ENCODE measurements around the gene SGCA. TPM values are rescaled to one million over a fixed set of nuclear protein-coding genes. Genes with fewer than 3 reads are reported as not detected.

SGCA gene
- total and polyA plus RNA-seq, 9 of the 15 experiments (the other 6 are each of a cell fraction or from before 2014, with no cell fraction given), result not detected

DNA sequence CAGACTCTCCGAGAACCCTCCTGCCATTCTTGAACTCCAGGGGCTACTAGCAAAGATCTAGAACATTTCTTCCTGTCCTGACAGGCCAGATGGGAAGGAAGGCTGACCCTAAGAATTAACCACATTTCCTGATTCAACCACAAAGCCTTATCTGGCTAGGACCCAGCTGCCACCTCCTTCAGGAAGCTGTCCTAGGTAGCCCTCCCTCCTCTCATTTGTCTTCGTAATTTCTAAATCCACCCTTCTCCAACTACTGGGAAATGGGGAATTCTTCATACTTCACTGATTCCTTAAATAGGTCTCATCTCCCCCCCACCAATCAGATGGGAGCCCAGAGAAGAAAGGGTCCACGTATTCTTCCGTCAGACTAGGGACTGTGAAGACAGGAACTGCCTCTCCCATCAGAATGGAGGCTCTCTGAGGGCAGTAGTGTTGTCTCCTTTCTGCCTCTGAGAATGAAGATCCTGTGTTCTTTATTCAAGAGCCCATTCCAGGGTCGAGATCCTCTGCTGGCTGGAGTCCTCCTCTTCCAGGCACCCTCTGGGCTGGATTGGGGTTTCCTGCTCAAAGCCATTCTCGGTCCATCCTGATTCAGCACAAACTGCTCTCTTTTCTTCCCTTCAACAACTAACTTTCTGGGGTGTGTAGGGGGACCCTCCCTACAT, 38.0 kb upstream of the SGCA start:
- H3K9me3 ChIP-seq (replicated peaks; ENCODE audit: control insufficient read depth, insufficient read depth, low read depth, low read length), result peaks cover 4% of the 10 kb centered on the region; the same call in 1 of the 2 replicates
- H3K9ac ChIP-seq (ENCODE audit: insufficient read depth in 1 of 2, low read depth in 2 of 2, low read length in 2 of 2), result no peak overlapping the region
- H3K4me2 ChIP-seq (ENCODE audit: insufficient read depth, low read length), result no peak overlapping the region
- no peaks in the 10 kb centered on the region for H3K9me1 ChIP-seq (ENCODE audit: control insufficient read depth, insufficient read depth, low read length)
- CTCF ChIA-PET (ENCODE audit: low intra/inter-chr PET ratio), result no interaction called here
- FAIRE-seq (peak; percentile 89), DNase-seq (ENCODE audit: extremely low read depth in 1 of 4, low spot score in 3 of 4) (peak in 1 of 4 experiments; percentile 49), ATAC-seq (peak; percentile 57; the same call in 1 of the 3 replicates)
- peaks cover 8% of the 10 kb centered on the region; the same call in 1 of the 2 replicates for H4K20me1 ChIP-seq (replicated peaks; ENCODE audit: control insufficient read depth, insufficient read depth, low read length)
- H3K4me3 ChIP-seq, result no peak overlapping the region
- H2AFZ ChIP-seq (ENCODE audit: low read depth, low read length), result no peak overlapping the region
- H3K4me1 ChIP-seq (replicated peaks in 1 of 2; ENCODE audit: control insufficient read depth in 2 of 2, insufficient read depth in 2 of 2, low read length in 2 of 2), result peaks cover 8 to 18% of the 10 kb centered on the region in 2 experiments
- intact Hi-C loops (cut with micrococcal nuclease) (no loop called here), in situ Hi-C loops (cut with MboI) (no loop called here)
- 23% methylated on average over 5 of the region's 6 CpGs for WGBS (ENCODE audit: insufficient coverage, low coverage, missing lambda C conversion rate)
- no peaks in the 10 kb centered on the region for H3K79me2 ChIP-seq (ENCODE audit: control insufficient read depth, insufficient read depth, low read length)
- no peak overlapping the region for H3K27ac ChIP-seq (ENCODE audit: extremely low read depth, low read depth, low read length)
- POLR2A ChIA-PET, result interaction anchor here (0.5 to 2.3 kb wide), 4 partner anchors 9 to 19 kb away, joined by 3 to 9 read pairs (median 6); no protein-coding TSS in a partner anchor
- no TSS peak for BruUV-seq (replicated peaks)
- H3K27me3 ChIP-seq (ENCODE audit: control insufficient read depth in 2 of 2, insufficient read depth in 2 of 2, low read length in 2 of 2), result peaks cover 7 to 29% of the 10 kb centered on the region in 2 experiments; a peak in 3 of 5 replicates
- no peaks in the 10 kb centered on the region for H3K36me3 ChIP-seq (ENCODE audit: control insufficient read depth, insufficient read depth, low read length)
- TF ChIP-seq HCFC1 (IDR thresholded peaks at IDR 0.05; ENCODE audit: low read depth, low read length) (no peak), RCOR1 (IDR thresholded peaks at IDR 0.05; ENCODE audit: borderline replicate concordance in 1 of 2, low read depth in 2 of 2, low read length in 2 of 2) (peak in 1 of 2 experiments; percentile 15; a peak in 1 of 4 replicates), CBX3 (IDR thresholded peaks at IDR 0.05; ENCODE audit: borderline replicate concordance in 1 of 2, low read length in 2 of 2) (0 out of 3 replicates have a peak, but pooled peaks of 1 of the 2 experiments have one; percentile 15), ZNF436 (CRISPR knock-in tag; IDR thresholded peaks at IDR 0.05) (no peak), TCFL5 (CRISPR knock-in tag; conservative IDR thresholded peaks at IDR 0.05) (no peak), ZFP36 (IDR thresholded peaks at IDR 0.05; ENCODE audit: low read depth, low read length, partially characterized antibody) (peak; percentile 91), TCF3 (CRISPR knock-in tag; IDR thresholded peaks at IDR 0.05) (peak; percentile 41; the same call in 1 of the 2 replicates), JUN (IDR thresholded peaks at IDR 0.05; ENCODE audit: borderline replicate concordance, low read depth, low read length) (no peak), JUN (CRISPR knock-in tag; IDR thresholded peaks at IDR 0.05; ENCODE audit: borderline replicate concordance) (no peak), PHF21A (IDR thresholded peaks at IDR 0.05; ENCODE audit: borderline replicate concordance, low read depth) (no peak), HOMEZ (CRISPR knock-in tag; IDR thresholded peaks at IDR 0.05) (no peak), KDM1A (IDR thresholded peaks at IDR 0.05) (0 out of 4 replicates have a peak, but pooled peaks of 1 of the 2 experiments have one; percentile 26), TEAD4 (IDR thresholded peaks at IDR 0.05; ENCODE audit: low read length) (0 out of 2 replicates have a peak, but pooled peaks have one; percentile 25), TEAD4 (CRISPR knock-in tag; IDR thresholded peaks at IDR 0.05; ENCODE audit: borderline replicate concordance) (no peak), TOE1 (IDR thresholded peaks at IDR 0.05; ENCODE audit: borderline replicate concordance) (no peak), TOE1 (CRISPR knock-in tag; IDR thresholded peaks at IDR 0.05; ENCODE audit: borderline replicate concordance, low read depth) (no peak), TFAP4 (CRISPR knock-in tag; IDR thresholded peaks at IDR 0.05; ENCODE audit: borderline replicate concordance) (peak; percentile 30; the same call in 1 of the 2 replicates), KAT2B (IDR thresholded peaks at IDR 0.05; ENCODE audit: low read depth, low read length) (no peak)
- TF ChIP-seq, protein P1, sequence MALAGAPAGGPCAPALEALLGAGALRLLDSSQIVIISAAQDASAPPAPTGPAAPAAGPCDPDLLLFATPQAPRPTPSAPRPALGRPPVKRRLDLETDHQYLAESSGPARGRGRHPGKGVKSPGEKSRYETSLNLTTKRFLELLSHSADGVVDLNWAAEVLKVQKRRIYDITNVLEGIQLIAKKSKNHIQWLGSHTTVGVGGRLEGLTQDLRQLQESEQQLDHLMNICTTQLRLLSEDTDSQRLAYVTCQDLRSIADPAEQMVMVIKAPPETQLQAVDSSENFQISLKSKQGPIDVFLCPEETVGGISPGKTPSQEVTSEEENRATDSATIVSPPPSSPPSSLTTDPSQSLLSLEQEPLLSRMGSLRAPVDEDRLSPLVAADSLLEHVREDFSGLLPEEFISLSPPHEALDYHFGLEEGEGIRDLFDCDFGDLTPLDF (CRISPR knock-in tag; IDR thresholded peaks at IDR 0.05), result no peak
